NCI-H774 (cell line): ENCODE measurements around the gene STK26.
"Not testable (repeated sequence)": the region's sequence is repeated elsewhere in the genome, so short reads cannot be mapped to it uniquely, and the experiment has no call there.

Experiments used
- DNase-seq: peaks from one replicate; lab custom pipeline; 2025; lab: John Stamatoyannopoulos, UW

Gene STK26

DNA sequence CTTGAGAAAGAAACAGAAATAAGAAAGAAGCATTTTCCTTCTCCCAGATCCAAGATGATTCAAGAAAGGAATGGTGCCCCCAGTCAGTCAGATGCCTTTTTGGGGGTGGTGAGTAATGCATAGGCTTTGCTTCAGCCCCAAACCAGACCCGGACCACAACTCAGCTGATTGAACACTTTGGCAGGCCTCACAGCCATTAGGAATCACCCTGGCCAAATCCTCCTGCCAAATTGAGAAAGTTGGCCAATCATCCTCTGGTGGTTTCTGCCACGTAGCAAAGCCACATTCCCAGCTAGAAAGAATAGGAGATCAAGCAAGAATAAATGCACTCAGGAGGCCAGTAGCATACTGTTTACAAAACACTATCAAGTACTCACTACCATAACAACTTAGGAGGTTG is 71.1 kb downstream of the STK26 start:
- no peak for DNase-seq

DNA sequence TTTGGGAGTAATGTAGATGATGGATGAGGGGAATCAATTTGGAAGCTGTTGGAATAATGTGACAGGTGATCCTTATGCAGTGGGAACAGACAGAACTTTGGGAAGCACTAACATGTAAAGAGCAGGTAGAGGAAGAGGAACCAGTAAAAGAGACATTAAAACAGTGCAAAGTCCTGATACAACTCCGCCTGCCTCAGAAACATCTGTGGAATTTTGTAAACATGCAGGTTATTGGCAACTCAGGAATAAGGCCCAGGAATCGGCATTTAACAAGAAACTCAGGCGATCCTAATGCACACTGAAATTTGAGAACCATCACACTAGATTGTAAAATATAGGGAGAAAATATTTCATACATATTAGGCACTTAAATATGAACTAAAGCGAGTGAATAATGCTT is 75.6 kb downstream of the STK26 start:
- DNase-seq = not testable (repeated sequence)

DNA sequence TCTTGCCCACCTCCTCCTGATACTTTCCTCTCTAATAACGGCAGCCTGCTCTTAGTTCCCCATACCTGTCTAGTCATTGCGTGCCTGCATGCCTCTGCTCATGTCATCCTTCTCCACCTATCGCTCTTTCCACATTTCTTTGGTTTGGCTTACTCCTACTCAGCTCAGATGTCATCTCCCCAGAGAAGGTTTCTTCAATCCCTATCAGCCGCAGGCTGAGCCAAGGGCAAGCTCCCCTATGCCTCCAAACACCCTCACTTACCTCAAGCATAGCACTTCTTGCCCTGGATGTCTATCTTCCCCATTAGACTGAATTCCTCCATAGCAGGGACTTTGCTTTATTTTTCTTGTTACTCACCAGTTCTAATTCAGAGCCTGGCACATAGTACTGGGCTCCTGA is 78.1 kb downstream of the STK26 start:
- no peak for DNase-seq

DNA sequence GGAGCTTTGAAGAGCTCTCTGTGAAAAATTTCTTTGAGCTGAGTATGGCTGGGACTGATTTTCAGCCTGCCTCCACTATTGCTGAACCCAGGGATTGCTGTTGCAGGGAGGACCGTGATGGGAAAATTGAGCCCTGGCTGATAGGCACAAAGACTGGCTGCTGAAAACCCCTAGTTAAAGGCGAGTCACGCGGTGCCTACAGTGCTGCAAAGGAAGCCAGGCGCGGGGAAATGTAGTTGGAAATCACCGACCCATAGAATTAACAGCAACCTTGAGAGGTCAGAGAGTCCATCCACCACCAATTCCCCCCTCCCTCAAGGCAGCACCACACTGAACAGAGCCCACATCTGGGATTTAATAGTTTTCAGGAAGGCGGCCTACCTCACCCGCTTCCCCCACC is 78.7 kb downstream of the STK26 start:
- no peak for DNase-seq

DNA sequence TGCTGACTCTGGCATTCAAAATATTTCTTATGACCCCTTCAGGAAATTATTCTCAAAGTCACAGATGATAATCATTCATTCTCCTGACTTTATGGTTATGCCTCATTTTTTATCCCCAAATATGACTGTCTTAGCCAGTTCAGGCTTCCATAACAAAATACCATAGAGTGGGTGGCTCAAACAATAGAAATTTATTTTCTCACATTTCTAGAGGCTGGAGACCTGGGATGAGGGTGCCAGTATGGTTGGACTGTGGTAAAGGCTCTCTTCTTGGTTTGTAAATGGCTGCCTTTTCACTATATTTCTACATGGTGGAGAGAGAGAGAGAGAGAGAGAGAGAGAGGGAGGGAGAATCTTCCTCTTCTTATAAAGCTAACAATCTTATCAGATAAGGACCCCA is 84.2 kb downstream of the STK26 start:
- no peak for DNase-seq

DNA sequence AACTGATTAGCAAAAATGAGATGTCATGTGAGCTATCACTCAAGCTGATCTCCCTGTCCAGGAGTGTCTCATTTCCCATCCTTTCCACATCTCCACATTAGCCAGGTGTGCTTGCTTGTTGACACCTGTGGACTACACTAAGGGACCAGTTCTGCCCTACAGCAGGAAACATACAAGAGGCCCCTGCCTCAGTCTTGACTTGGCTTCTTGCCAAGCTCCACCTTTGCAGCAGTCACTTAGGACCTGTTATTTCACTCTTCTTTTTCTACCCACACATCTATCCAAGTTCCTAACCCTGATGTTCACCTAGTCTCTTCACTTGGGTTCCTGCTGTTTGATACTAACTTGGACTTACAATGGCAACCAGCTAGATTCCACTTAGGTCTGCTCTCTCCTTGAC is 91.5 kb downstream of the STK26 start:
- no peak for DNase-seq

DNA sequence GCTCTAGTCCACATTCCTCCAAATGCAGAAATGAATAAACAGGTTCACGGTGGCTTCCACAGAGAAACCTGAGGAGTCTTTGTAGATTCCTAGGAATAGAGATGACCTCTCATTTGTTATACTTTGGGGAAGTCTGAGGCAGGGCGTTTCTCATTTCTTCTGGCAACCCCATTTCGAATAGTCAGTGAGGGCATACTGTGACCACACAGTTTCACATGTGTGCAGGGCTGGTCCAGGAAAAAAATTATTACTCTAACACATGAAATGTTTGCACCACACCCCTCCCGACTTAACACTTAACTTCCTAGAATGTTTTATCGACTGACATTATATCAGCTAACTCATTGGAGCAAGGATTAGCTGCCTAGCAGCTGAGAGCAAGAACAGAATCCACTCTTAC is 92.7 kb downstream of the STK26 start:
- no peak for DNase-seq

DNA sequence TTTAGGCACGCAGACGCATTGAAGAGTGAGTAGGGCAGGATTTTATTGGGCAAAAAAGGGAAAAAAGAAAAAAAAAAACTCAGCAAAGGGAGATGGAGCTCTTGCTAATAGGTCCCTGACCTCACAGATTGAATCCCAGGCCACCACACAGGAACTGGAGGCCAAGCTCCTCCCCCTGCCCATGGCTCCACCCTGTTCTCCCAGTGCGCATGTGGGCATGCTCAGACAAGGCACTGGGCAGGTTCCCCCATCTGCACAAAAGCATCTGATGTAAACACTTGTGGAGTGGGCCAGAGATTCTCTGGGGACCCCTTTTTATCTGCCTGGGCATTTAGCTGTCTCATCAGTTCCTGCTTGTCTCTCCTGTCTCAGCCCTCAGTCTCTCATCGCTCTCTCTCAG is 95.3 kb downstream of the STK26 start:
- no peak for DNase-seq

DNA sequence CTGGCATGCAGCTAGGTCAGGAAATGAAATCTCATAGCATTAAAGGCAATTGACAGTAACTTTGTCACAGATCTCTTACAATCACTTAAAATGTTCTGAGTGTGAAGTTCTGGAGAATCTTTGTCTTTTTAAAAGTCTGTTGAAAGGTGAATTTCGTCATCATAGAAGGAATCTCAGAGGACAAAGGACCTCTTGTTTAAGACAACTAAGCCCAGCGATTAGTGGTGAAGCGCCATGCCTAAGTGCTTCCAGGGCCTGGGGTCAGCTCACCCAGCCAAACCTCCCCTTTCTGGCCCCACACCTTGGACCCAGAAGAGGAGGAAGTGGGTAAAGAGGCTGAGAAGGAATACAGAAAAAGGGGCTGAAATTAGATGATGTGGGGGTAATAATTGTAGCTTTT is 96.2 kb downstream of the STK26 start:
- no peak for DNase-seq

DNA sequence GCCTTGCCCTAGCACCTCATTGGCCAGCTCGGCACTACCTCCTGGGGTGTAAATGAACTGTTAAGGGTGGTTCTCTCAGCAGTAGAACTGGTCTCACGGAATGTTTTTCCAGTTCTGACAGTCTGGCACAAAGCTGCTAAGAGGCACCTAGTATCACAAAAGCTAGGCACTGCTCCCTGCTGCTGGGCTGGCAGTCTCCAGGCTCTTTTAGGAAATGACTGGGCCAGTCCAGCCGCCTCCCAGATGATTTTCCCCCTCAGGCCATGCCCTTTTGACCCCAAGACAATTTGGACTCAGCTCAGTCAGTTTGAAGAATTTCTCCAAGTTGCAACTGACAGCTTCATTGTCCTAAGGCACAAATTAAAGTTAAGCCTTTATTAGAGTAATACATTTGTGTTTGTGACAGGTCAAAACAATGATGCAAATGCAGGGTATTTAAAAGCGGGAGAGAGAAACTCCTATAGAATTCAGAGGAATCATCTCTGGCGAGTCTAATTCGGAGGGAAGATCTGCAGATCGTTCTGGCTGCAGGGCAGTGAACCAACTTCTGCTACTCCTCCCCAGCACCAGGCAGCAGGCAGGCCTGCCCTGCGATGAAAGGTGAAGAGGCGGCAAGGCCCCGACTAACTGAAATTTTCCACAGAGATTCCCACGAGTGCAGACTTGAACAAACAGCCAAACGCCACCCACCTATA is 96.9 kb downstream of the STK26 start:
- DNase-seq = no peak

DNA sequence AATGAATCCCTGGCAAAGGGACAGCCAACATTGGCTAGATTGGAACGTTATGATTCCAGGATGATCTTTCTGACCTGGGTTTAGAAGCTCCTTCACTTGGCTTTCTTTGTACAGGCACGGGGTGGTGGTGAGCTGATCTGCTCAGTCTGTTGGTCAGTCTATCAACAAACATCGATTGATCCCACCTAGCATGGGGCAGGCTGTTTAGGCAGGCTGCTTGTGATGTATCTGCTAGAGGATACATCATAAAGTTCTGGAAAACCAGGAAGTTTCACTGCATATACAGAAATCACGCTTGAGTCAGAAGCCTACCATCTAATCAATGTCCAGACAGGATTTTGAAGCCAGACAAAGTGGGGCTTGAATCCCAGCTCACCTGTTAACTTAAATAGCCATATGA is 97.8 kb downstream of the STK26 start:
- DNase-seq = no peak
